HCT116 (cell line): ENCODE data around the gene ACAT1.

ENCODE experiments used
- EGR1 ChIP-seq: IDR thresholded peaks from 2 replicates; pipeline ENCODE4 v1.6.1; 2012; ENCODE audit warnings: low read depth
- EZH2 ChIP-seq: fragments of 200-600 bp; sonication (generic); IDR thresholded peaks from 2 replicates; pipeline ENCODE4 v1.6.1; 2017; ENCODE audit warnings: antibody characterized with exemption, mixed run types
- EZH2phosphoT487 ChIP-seq: fragments of 200-600 bp; IDR thresholded peaks from 2 replicates; pipeline ENCODE4 v1.6.1; 2018; ENCODE audit warnings: antibody characterized with exemption, borderline replicate concordance
- FOSL1 ChIP-seq: IDR thresholded peaks from 2 replicates; pipeline ENCODE4 v1.6.1; 2012; ENCODE audit warnings: low read depth
- JUND ChIP-seq: IDR thresholded peaks from 2 replicates; pipeline ENCODE4 v1.6.1; 2012
- POLR2A ChIP-seq: IDR thresholded peaks from 2 replicates; pipeline ENCODE4 v1.7.0; 2011; ENCODE audit warnings: borderline replicate concordance; ENCODE audit not compliant: insufficient read depth, insufficient read length; ENCODE audit errors: extremely low read depth
- POLR2AphosphoS5 ChIP-seq: IDR thresholded peaks from 2 replicates; pipeline ENCODE4 v1.6.1; 2011; ENCODE audit warnings: mild to moderate bottlenecking, low read depth, low read length, moderate library complexity
- SP1 ChIP-seq: IDR thresholded peaks from 2 replicates; pipeline ENCODE4 v1.6.1; 2012; ENCODE audit warnings: low read depth
- TCF7L2 ChIP-seq: IDR thresholded peaks from 2 replicates; pipeline ENCODE4 v1.7.0; 2011; ENCODE audit warnings: borderline replicate concordance, inconsistent platforms; ENCODE audit not compliant: insufficient read depth, insufficient read length; ENCODE audit errors: extremely low read depth
- TF ChIP-seq, protein P1 (sequence below), 3 experiments: fragments of 200-600 bp in 1 of 3; sonication (generic) in 1 of 3; IDR thresholded peaks in 2 of 3; conservative IDR thresholded peaks in 1 of 3; 2 replicates each; pipeline ENCODE4 v1.5.1; 2012 to 2017; ENCODE audit warnings: low read depth in 2 of 3, low read length in 2 of 3, antibody characterized with exemption in 1 of 3, borderline replicate concordance in 1 of 3, control low read depth in 1 of 3, mild to moderate bottlenecking in 1 of 3, mixed read lengths in 1 of 3, mixed run types in 1 of 3, moderate library complexity in 1 of 3; ENCODE audit not compliant: insufficient read depth in 1 of 3
- TF ChIP-seq, protein P2 (sequence below): IDR thresholded peaks from 2 replicates; pipeline ENCODE4 v1.6.1; 2012; ENCODE audit warnings: low read depth

- TF ChIP-seq, protein P1, sequence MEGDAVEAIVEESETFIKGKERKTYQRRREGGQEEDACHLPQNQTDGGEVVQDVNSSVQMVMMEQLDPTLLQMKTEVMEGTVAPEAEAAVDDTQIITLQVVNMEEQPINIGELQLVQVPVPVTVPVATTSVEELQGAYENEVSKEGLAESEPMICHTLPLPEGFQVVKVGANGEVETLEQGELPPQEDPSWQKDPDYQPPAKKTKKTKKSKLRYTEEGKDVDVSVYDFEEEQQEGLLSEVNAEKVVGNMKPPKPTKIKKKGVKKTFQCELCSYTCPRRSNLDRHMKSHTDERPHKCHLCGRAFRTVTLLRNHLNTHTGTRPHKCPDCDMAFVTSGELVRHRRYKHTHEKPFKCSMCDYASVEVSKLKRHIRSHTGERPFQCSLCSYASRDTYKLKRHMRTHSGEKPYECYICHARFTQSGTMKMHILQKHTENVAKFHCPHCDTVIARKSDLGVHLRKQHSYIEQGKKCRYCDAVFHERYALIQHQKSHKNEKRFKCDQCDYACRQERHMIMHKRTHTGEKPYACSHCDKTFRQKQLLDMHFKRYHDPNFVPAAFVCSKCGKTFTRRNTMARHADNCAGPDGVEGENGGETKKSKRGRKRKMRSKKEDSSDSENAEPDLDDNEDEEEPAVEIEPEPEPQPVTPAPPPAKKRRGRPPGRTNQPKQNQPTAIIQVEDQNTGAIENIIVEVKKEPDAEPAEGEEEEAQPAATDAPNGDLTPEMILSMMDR (IDR thresholded peaks at IDR 0.05 in 2 of 3, conservative IDR thresholded peaks at IDR 0.05 in 1 of 3; ENCODE audit: borderline replicate concordance in 1 of 3, insufficient read depth in 1 of 3, low read depth in 2 of 3, low read length in 2 of 3): no peak
- TF ChIP-seq SP1 (no peak), EZH2phosphoT487 (no peak), POLR2AphosphoS5 (no peak), EZH2 (no peak), POLR2A (no peak), JUND (no peak), FOSL1 (no peak), EGR1 (no peak), TCF7L2 (no peak)
- TF ChIP-seq, protein P2, sequence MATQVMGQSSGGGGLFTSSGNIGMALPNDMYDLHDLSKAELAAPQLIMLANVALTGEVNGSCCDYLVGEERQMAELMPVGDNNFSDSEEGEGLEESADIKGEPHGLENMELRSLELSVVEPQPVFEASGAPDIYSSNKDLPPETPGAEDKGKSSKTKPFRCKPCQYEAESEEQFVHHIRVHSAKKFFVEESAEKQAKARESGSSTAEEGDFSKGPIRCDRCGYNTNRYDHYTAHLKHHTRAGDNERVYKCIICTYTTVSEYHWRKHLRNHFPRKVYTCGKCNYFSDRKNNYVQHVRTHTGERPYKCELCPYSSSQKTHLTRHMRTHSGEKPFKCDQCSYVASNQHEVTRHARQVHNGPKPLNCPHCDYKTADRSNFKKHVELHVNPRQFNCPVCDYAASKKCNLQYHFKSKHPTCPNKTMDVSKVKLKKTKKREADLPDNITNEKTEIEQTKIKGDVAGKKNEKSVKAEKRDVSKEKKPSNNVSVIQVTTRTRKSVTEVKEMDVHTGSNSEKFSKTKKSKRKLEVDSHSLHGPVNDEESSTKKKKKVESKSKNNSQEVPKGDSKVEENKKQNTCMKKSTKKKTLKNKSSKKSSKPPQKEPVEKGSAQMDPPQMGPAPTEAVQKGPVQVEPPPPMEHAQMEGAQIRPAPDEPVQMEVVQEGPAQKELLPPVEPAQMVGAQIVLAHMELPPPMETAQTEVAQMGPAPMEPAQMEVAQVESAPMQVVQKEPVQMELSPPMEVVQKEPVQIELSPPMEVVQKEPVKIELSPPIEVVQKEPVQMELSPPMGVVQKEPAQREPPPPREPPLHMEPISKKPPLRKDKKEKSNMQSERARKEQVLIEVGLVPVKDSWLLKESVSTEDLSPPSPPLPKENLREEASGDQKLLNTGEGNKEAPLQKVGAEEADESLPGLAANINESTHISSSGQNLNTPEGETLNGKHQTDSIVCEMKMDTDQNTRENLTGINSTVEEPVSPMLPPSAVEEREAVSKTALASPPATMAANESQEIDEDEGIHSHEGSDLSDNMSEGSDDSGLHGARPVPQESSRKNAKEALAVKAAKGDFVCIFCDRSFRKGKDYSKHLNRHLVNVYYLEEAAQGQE: no peak
These were observed 46.3 kb downstream of the ACAT1 start for GRCh38 chr11:108167624-108168023.
